ENCODE measurements around the gene MAP2K3.

GRCh38 chr17:21360048-21360447, 75.5 kb downstream of the MAP2K3 start:
- no peak for TF ChIP-seq MAZ (IDR thresholded peaks at IDR 0.05; ENCODE audit: borderline replicate concordance, low read depth, low read length)
- no peak for TF ChIP-seq POLR2A (IDR thresholded peaks at IDR 0.05; ENCODE audit: low read length)
- no peak for TF ChIP-seq ESRRA (IDR thresholded peaks at IDR 0.05; ENCODE audit: borderline replicate concordance, low read length)
- no peak for TF ChIP-seq JUN (IDR thresholded peaks at IDR 0.05)
- no peak for TF ChIP-seq CTCF (IDR thresholded peaks at IDR 0.05)
- TF ChIP-seq NR3C1 (IDR thresholded peaks at IDR 0.05) = no peak
- no peak for TF ChIP-seq HDAC2 (IDR thresholded peaks at IDR 0.05)
- no peak for TF ChIP-seq EP300 (IDR thresholded peaks at IDR 0.05)
- TF ChIP-seq, protein P1, sequence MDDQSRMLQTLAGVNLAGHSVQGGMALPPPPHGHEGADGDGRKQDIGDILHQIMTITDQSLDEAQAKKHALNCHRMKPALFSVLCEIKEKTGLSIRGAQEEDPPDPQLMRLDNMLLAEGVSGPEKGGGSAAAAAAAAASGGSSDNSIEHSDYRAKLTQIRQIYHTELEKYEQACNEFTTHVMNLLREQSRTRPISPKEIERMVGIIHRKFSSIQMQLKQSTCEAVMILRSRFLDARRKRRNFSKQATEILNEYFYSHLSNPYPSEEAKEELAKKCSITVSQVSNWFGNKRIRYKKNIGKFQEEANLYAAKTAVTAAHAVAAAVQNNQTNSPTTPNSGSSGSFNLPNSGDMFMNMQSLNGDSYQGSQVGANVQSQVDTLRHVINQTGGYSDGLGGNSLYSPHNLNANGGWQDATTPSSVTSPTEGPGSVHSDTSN (IDR thresholded peaks at IDR 0.05) = no peak
- TF ChIP-seq E2F6 (IDR thresholded peaks at IDR 0.05; ENCODE audit: borderline replicate concordance, low read depth) = no peak
- TF ChIP-seq RFX5 (IDR thresholded peaks at IDR 0.05) = no peak
- TF ChIP-seq, protein P2, sequence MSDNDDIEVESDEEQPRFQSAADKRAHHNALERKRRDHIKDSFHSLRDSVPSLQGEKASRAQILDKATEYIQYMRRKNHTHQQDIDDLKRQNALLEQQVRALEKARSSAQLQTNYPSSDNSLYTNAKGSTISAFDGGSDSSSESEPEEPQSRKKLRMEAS (IDR thresholded peaks at IDR 0.05) = no peak
- TF ChIP-seq HEYL (CRISPR knock-in tag; IDR thresholded peaks at IDR 0.05) = no peak
- no peak for TF ChIP-seq NFE2L2 (conservative IDR thresholded peaks at IDR 0.05; ENCODE audit: low read length)
